ENCODE results near the gene PLXDC1.
A peak's percentile ranks its signal among the peaks of the same experiment; 100 is the strongest.
"Not testable (repeated sequence)": the region's sequence is repeated elsewhere in the genome, so short reads cannot be mapped to it uniquely, and the experiment has no call there.

Gene PLXDC1

DNA sequence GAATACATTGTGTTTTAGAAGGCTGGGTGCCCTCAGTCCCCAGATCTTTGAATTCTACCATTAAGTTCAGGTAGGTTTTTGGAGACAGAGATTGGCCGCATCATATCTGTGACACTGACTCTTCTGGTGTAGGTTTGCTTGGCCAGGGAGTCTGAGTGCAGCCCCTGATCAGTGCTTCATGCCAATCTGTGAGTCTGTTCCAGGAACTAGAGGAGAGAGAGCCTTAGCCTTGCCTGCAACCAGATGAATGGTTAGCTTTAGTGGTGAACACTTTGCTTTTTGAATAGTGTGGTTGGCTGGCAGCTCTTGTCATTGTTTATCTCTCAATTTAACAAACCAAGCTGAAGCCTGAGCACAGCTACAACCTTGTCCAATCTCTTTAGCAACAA lies 87.8 kb downstream of the PLXDC1 start:
- DNase-seq (ENCODE audit: low read depth in 2 of 2) = no peak

DNA sequence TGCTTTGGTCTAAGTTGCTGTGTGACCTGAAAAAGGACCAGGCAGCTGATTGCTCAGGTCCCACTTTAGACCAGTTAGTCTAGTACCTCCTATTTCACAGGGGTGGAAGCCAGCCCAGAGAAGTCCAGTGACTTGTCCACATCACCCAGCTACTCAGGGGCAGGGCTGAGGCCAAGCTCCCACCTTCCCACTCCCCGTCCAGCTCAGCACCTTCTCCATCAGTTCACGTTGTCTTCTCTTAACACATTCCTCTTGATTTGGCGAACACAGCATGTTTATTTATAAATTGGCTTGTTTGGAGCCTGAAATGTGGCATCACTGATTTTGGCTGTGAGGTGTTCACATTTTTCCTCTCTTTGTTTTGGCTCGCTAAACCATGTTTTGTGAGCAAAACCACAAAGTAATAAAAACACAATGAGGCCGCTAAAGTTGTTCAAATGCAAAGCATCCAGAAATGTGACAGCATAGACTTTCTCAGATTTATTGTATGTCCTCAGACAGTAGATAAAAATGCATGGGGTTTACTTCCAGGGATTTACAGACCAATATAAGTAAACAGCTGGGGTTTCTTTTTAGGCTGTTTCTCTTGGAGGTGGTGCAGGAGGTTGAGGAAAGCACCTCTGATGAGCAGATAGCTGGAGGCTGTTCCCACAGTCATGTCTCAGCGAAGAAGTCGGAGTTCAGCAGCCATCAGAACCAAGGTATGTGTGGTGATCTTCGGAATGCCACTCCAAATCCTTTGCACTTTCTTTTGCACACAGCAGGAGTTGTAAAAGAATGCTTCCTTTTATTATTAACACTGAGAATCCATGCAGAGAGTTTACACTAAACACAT lies 88.4 kb downstream of the PLXDC1 start:
- no peak for DNase-seq (ENCODE audit: low read depth in 2 of 2)

DNA sequence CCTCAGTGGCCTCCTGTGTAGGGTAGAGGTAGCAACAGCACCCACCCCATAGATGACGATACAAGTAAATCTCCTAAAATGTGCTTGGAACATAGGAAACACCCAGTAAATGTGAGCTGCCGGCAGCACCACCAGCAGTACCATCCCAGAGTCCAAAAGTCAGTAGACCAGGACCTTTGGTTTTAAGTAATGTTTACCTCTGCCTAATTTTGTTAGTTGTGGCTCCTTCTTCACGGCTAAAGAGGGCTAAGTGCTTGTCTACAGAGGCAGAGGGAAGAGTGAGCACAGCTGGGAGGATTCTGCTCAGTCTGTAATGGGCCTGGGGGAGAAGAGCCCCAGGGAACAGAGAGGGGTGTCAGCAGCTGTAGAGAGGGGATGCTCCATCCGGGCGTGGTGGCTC lies 92.9 kb downstream of the PLXDC1 start:
- no peak for DNase-seq (ENCODE audit: low read depth in 2 of 2)

DNA sequence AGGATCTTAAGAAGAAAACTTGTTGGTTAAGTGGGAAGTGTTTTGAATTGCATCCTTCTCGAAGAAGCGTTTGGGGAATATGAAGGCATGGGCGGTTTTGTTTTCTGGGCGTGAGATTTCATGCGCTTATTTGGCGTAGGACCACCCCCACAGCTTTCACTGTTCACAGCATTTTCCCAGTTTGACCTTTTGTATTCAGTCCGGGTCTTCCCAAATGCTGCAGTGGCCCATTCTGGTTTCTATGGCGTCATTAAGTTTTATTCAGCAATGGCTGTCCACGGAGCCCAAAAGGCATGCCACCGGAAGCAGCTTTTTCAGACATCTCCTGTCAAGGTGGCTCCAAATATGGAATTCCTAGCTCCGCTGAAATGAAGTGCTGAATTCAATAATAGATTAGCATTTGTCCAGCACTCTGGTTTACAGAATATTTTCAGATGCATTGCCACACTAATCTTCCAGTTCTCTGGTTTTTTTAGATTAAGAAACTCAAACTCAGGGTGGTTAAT lies 93.7 kb downstream of the PLXDC1 start:
- DNase-seq (ENCODE audit: low read depth in 2 of 2) = no peak

- no peak for DNase-seq (ENCODE audit: low read depth in 2 of 2)
These were observed 97.3 kb downstream of the PLXDC1 start for GRCh38 chr17:39054111-39054645.

DNA sequence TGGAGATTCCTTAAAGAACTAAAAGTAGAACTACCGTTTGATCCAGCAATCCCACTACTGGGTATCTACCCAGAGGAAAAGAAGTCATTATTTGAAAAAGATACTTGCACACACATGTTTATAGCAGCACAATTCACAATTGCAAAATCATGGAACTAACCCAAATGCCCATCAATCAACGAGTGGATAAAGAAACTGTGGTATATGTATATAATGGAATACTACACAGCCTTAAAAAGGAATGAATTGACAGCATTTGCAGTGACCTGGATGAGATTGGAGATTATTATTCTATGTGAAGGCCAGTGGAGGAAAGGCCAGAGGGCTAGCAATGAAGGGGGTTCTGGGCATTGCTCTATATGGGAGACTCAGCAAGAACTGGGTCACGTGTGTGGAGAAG lies 99.0 kb downstream of the PLXDC1 start:
- DNase-seq (ENCODE audit: low read depth in 2 of 2) = not testable (repeated sequence)

DNA sequence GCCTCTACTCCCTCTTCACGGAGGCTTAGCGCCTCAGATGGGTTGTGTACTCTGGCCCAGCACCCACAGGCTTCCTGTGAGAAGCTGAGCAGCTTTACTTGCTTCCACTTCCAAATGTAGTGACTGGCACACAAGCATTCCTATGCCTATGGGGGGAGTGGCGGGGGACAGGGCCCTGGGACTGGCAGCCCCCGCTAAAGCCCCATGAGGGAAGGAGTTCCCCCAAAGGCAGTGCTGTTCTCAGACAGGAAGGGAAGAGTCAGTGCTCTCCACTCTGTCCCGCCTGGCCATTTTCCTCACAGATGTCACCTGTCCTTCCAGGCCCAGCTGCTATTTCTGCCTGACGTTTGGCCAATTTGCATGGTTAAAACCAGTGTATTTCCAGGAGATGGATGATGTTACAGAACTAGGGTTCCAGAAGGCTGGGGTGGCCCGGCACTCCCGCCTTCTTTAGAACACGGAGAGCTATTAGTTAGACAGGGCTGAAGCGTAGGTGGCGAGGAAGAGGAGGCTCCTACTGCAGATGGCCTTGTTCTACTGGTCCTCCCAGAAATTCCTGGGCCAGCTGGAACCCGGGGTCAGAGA lies 100.3 kb downstream of the PLXDC1 start:
- DNase-seq (ENCODE audit: low read depth in 2 of 2) = no peak

DNA sequence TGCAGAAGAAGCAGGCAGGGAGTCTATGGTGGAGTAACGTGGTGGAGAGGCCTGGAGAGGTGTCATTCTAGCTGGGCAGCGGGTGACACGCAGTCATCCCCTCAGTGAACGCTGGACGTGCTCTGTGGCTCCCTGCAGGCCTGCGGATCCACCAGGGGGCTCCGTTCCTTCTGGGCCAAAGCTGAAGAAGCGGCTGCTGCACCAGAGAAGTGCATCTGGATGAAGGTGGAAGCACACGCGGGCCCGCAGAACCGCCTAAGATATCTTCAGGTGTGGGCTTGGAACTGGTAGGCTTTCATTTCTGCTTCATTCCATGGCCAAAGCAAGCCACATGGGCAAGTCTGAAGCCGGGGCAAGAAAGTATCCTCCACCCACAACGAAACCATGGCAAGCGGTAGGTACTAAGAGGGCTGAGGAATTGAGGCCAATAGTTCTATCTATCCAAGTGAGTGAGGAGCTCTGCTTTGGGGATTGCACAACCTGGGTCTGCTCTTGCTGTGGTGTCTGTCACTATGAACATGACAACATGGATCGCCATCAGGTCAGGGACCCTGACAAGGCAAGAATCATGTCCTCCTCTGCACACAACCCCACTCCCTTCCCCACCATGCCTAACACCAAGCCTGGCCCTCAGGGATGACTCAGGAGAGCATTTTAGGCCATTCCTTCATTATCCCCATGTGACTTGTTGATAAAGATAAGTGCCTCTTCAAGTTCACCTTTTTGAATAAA lies 105.3 kb downstream of the PLXDC1 start:
- DNase-seq (ENCODE audit: low read depth in 2 of 2) = no peak

- DNase-seq (ENCODE audit: low read depth in 2 of 2) = no peak
These were observed 115.4 kb downstream of the PLXDC1 start for GRCh38 chr17:39036009-39036408.

DNA sequence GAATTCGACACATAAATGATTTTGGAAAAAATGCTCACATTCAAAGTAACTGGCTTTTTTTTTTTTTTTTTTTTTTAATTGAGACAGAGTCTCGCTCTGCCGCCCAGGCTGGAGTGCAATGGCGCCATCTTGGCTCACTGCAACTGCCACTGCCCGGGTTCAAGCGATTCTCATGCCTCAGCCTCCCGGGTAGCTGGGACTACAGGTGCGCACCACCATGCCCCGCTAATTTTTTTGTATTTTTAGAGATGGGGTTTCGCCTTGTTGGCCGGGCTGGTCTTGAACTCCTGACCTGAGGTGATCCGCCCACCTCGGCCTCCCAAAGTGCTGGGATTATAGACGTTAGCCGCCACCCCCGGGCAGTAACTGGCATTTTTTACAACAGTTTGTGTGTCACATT lies 115.9 kb downstream of the PLXDC1 start:
- not testable (repeated sequence) for DNase-seq (ENCODE audit: low read depth in 2 of 2)

DNA sequence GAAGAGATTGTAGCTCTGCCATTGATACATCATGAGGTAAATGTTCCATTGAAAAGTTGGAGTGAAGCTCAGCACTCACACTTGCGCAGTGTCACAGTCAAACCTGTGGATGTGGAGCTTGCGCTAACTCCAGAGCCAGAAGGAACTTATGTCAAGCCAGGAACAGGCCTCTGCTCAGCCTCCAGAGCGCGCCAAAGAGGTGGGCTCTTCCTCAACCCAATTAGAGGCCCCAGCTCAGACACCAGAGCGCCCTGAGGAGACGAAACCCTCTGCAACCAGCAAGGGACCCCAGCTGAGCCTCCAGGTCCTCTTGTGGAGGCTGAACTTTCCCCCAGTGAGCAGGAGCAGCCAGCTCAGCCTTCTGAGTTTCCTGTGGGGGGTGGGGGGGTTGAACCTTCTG lies 122.7 kb downstream of the PLXDC1 start:
- DNase-seq (ENCODE audit: low read depth in 2 of 2) = no peak

- DNase-seq (ENCODE audit: low read depth in 2 of 2) = no peak
These were observed 123.9 kb downstream of the PLXDC1 start for GRCh38 chr17:39027455-39028035.

- DNase-seq (ENCODE audit: low read depth in 2 of 2) = no peak
These were observed 124.4 kb downstream of the PLXDC1 start for GRCh38 chr17:39026980-39027451.

DNA sequence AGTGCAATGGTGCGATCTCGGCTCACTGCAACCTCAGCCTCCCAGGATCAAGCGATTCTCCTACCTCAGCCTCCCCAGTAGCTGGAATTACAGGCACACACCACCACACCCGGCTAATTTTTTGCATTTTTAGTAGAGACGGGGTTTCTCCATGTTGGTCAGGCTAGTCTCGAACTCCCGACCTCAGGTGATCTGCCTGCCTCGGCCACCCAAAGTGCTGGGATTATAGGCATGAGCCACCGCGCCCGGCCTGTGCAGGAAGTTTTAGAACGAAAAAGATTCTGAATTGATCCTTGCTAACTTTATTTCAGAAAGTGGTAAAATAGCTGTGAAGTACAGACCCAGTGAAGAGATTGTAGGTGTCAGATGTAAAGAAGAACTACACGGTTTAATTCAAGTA lies 125.1 kb downstream of the PLXDC1 start:
- not testable (repeated sequence) for DNase-seq (ENCODE audit: low read depth in 2 of 2)

DNA sequence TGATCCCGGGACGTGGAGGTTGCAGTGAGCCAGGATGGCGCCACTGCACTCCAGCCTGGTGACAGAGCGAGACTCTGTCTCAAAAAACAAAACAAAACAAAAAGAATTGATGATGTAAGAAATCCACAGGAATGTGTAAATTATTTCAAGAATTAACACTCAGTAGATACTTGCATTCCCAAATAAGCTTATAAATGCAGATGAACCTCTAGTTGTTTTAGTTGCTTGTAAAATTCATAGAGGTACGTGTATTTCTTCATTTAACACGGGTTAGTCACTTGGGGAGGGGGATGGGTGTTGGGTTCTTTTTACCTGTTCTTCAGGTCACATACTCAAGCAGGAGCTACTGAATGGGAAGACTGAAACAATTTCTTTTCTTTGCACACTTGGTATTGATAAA lies 128.5 kb downstream of the PLXDC1 start:
- DNase-seq (ENCODE audit: low read depth in 2 of 2) = no peak

DNA sequence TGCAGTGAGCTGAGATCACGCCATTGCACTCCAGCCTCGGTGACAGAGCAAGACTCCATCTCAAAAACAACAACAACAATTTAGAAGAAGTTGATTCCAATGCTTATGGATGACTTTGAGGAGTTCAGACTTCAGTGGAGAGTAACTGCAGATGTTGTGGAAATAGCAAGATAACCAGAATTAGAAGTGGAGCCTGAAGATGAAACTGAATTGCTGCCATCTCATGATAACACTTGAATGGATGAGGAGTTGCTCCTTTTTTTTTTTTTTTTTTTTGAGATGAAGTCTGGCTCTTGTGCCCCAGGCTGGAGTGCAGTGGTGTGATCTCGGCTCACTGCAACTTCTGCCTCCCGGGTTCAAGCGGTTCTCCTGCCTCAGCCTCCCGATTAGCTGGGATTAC lies 131.4 kb downstream of the PLXDC1 start:
- DNase-seq (ENCODE audit: low read depth in 2 of 2) = not testable (repeated sequence)

GRCh38 chr17:39018267-39019134 lies 132.9 kb downstream of the PLXDC1 start:
- peak in 1 of 2 experiments; percentile 33 for DNase-seq (ENCODE audit: low read depth in 2 of 2)

- DNase-seq (ENCODE audit: low read depth in 2 of 2) = no peak
These were observed 135.0 kb downstream of the PLXDC1 start for GRCh38 chr17:39016193-39017153.

DNA sequence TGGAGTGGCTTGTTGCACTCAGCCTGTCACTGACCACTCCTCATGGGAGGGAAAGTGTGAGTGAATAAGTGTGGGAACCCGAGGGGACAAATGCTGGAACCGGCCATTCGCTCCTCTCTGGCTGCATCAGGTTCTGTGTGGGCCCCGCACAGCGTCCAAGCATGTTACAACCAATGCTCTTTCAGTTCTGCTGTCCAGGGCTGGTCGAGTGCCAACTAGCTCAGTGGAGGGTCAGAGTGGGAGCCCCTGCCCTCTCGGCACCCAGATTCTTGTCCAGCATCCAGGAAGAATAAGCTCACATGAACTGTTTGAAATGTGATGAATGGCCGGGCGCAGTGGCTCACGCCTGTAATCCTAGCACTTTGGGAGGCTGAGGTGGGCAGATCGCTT lies 135.9 kb downstream of the PLXDC1 start:
- no peak for DNase-seq (ENCODE audit: low read depth in 2 of 2)

All from stimulated activated CD4-positive, alpha-beta T cell treated with anti-CD3 and anti-CD28 coated beads, Interleukin-12 subunit alpha, Interleukin-12 subunit beta, amount 100 ng/mL, for 24 hours (primary cell).